GM12878 (cell line): ENCODE results near the gene CDC42BPB. TPM values are rescaled to one million over a fixed set of nuclear protein-coding genes. Genes with fewer than 3 reads are reported as not detected.

Experiments used
- ATAC-seq: fragments of 200-7000 bp; cut with Tn5 transposase; 3 replicates; pipeline ENCODE4 v1.9.1; 2020; ENCODE audit warnings: mild to moderate bottlenecking, moderate library complexity
- BruUV-seq: library from RNA; stranded (reverse); fragments of 400-500 nt; replicated peaks from 2 replicates; lab custom pipeline; 2021; lab: Mats Ljungman, UMichigan
- CTCF ChIA-PET: fragments of 300-600 bp; sonication (Branson Sonifier 250); formaldehyde crosslinking; extraction: SDS; loops from one replicate; lab custom pipeline; 2021; ENCODE audit warnings: inconsistent platforms; lab: Yijun Ruan, JAX
- POLR2A ChIA-PET: fragments of 350-600 bp; formaldehyde crosslinking; extraction: SDS; loops from one replicate; lab custom pipeline; 2021; ENCODE audit warnings: inconsistent platforms; lab: Charles Lee
- RAD21 ChIA-PET: fragments of 300-600 bp; sonication (Branson Sonifier 250); formaldehyde crosslinking; loops from one replicate; lab custom pipeline; 2023; ENCODE audit warnings: antibody characterized with exemption; ENCODE audit not compliant: unreplicated experiment; lab: Charles Lee
- SMC1A ChIA-PET: fragments of 300-600 bp; sonication (Branson Sonifier 250); formaldehyde crosslinking; loops from one replicate; lab custom pipeline; 2023; ENCODE audit not compliant: unreplicated experiment, uncharacterized antibody; lab: Charles Lee
- DNase-seq: peaks from one replicate; pipeline ENCODE4 v3.0.0-alpha.2; 2011; ENCODE audit warnings: low read depth, low spot score
- FAIRE-seq: peaks from 3 replicates; lab custom pipeline; 2011; peaks lifted over from hg19 to GRCh38; lab: Jason Lieb, UNC
- H2AFZ ChIP-seq: 2 replicates; pipeline ENCODE4 v1.6.0; 2011; ENCODE audit warnings: low read depth, low read length, control low read depth; ENCODE audit not compliant: control insufficient read depth
- H3K27ac ChIP-seq: 2 replicates; pipeline ENCODE4 v1.5.1; 2011; ENCODE audit warnings: control low read depth; ENCODE audit not compliant: control insufficient read depth, insufficient read depth
- H3K27me3 ChIP-seq, 2 experiments: replicated peaks in 1 of 2; 2 replicates each; pipeline versions ENCODE4 v1.6.0 to v1.6.1; 2011; ENCODE audit warnings: low read length in 1 of 2; ENCODE audit not compliant: control insufficient read depth in 2 of 2, insufficient read depth in 2 of 2
- H3K36me3 ChIP-seq, 2 experiments: 2 replicates each; pipeline ENCODE4 v1.5.1; 2011; ENCODE audit warnings: low read length in 1 of 2; ENCODE audit not compliant: control insufficient read depth in 2 of 2, insufficient read depth in 2 of 2
- H3K4me1 ChIP-seq: 2 replicates; pipeline ENCODE4 v1.6.1; 2011; ENCODE audit warnings: mild to moderate bottlenecking, low read length, moderate library complexity, mixed read lengths; ENCODE audit not compliant: control insufficient read depth, insufficient read depth
- H3K4me2 ChIP-seq: 2 replicates; pipeline ENCODE4 v1.6.0; 2011; ENCODE audit warnings: control low read depth; ENCODE audit not compliant: control insufficient read depth, insufficient read depth
- H3K4me3 ChIP-seq: fragments of 200-600 bp; sonication (generic); 2 replicates; pipeline ENCODE4 v1.5.1; 2016
- H3K79me2 ChIP-seq: 2 replicates; pipeline ENCODE4 v1.6.0; 2011; ENCODE audit warnings: low read length; ENCODE audit not compliant: control insufficient read depth, insufficient read depth
- H3K9ac ChIP-seq: 2 replicates; pipeline ENCODE4 v1.8.0; 2011; ENCODE audit warnings: low read length, control low read depth, mixed read lengths; ENCODE audit not compliant: control insufficient read depth, insufficient read depth
- H3K9me3 ChIP-seq: replicated peaks from 3 replicates; pipeline ENCODE4 v1.5.1; 2011; ENCODE audit warnings: mild to moderate bottlenecking, low read length; ENCODE audit not compliant: control insufficient read depth, insufficient read depth
- H4K20me1 ChIP-seq: 2 replicates; pipeline ENCODE4 v1.6.0; 2011; ENCODE audit not compliant: control insufficient read depth, insufficient read depth
- CREM ChIP-seq: IDR thresholded peaks from 2 replicates; pipeline ENCODE4 v1.6.1; 2014; ENCODE audit warnings: antibody characterized with exemption, low read depth
- MEF2B ChIP-seq: fragments of 450-650 bp; IDR thresholded peaks from 2 replicates; pipeline ENCODE4 v1.6.1; 2018; ENCODE audit warnings: mild to moderate bottlenecking, moderate library complexity; ENCODE audit not compliant: partially characterized antibody, poor library complexity, severe bottlenecking
- MYB ChIP-seq: fragments of 150-350 bp; IDR thresholded peaks from 2 replicates; pipeline ENCODE4 v1.6.1; 2014; ENCODE audit warnings: mild to moderate bottlenecking, low read depth, low read length, borderline replicate concordance
- NFXL1 ChIP-seq: fragments of 450-650 bp; IDR thresholded peaks from 2 replicates; pipeline ENCODE4 v1.6.1; 2017; ENCODE audit warnings: antibody characterized with exemption, mild to moderate bottlenecking, borderline replicate concordance
- SRF ChIP-seq, 2 experiments: IDR thresholded peaks; 2 replicates each; pipeline ENCODE4 v1.6.1; 2011; ENCODE audit warnings: low read depth in 2 of 2, low read length in 2 of 2, mild to moderate bottlenecking in 1 of 2, moderate library complexity in 1 of 2
- SUZ12 ChIP-seq: fragments of 200-600 bp; sonication (generic); IDR thresholded peaks from one replicate; pipeline ENCODE4 v1.6.1; 2018; ENCODE audit warnings: antibody characterized with exemption, mild to moderate bottlenecking; ENCODE audit not compliant: unreplicated experiment
- ZNF274 ChIP-seq: IDR thresholded peaks from one replicate; pipeline ENCODE4 v1.8.0; 2011; ENCODE audit not compliant: insufficient read length, insufficient read depth
- WGBS: methylation state at CpG from one replicate; pipeline ENCODE4 v1.1.6; 2016; ENCODE audit warnings: low lambda C conversion rate; ENCODE audit not compliant: insufficient replicate concordance, insufficient coverage; ENCODE audit errors: missing lambda C conversion rate; 5-methylcytosine and 5-hydroxymethylcytosine counted together
- in situ Hi-C: fragments of 300-500 bp; cut with MboI; formaldehyde crosslinking; loops from 9 replicates; pipeline ENCODE4 v1.14.3; 2018; ENCODE audit warnings: mixed read lengths
- intact Hi-C: fragments of 100-400 bp; cut with micrococcal nuclease; formaldehyde crosslinking; loops from one replicate; pipeline ENCODE4 v1.14.2; 2022; ENCODE audit not compliant: unreplicated experiment
- polyA plus RNA-seq, 11 experiments: library from polyadenylated mRNA; depleted of rRNA in 4 of 11; unstranded in 6 of 11; stranded (reverse) in 5 of 11; fragments of >200 nt; fragmentation: Nextera tagmentation in 4 of 11; fragmentation: Illumina TruSeq in 1 of 11; extraction: Ambion mirVana in 4 of 11; extraction: Trizol in 1 of 11; gene quantifications; 1 replicate in 1 of 11; 2 replicates in 10 of 11; pipeline versions ENCODE4 v1.2.1 to v1.2.3, GENCODE V29; 2011 to 2016; ENCODE audit warnings: inconsistent platforms in 2 of 11, missing spikeins in 2 of 11, low read depth in 1 of 11
- total RNA-seq, 4 experiments: library from RNA; depleted of rRNA in 3 of 4; stranded (reverse); fragments of >200 nt in 3 of 4; fragmentation: Illumina TruSeq in 1 of 4; extraction: Trizol in 1 of 4; gene quantifications; 2 replicates each; pipeline versions ENCODE4 v1.2.1 to v1.2.3, GENCODE V29; 2013 to 2021
- TF ChIP-seq, protein P1 (sequence below): fragments of 450-650 bp; IDR thresholded peaks from 2 replicates; pipeline ENCODE4 v1.6.1; 2017; ENCODE audit warnings: antibody characterized with exemption, mild to moderate bottlenecking, moderate library complexity

Gene CDC42BPB
- total and polyA plus RNA-seq, 10 of the 15 experiments (the other 5 are each of a cell fraction or from before 2014, with no cell fraction given), result 0.42 to 22.1 (median 13.3) TPM

DNA sequence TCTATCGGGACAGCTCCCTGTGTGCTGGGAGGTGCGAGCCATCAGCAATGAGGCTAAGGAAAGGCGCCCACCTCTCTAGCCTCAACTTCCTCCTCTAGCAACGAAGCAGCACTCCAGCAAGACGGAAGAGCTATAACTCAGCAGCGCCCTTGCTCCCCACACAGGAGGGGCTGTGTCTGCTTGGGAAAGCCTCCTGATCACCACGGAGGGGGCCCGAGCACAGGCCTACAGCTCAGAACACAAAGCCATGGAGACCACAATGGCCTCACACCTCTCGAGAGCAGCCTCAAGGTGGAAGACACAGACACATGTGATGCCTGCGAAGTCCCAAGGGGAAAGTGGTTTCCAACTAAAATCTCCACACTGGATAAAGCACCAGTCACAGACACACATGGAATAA, 60.4 kb downstream of the CDC42BPB start:
- intact Hi-C loops (no loop called here), in situ Hi-C loops (no loop called here)
- ChIA-PET POLR2A (no interaction called here), RAD21 (interaction anchor here (1.1 kb wide), 1 partner anchor 302 kb away, joined by 4 read pairs; no protein-coding TSS in a partner anchor), SMC1A (no interaction called here), CTCF (interaction anchor here (1.5 kb wide), 1 partner anchor 9 kb away, joined by 3 read pairs; no protein-coding TSS in a partner anchor)
- Histone ChIP-seq H3K4me2 (no peak overlapping the region), H3K9ac (no peak overlapping the region), H2AFZ (no peak overlapping the region), H3K4me3 (no peak overlapping the region), H3K27ac (no peak overlapping the region), H3K79me2 (no peaks in the 10 kb centered on the region), H3K9me3 (no peaks in the 10 kb centered on the region), H3K36me3 (peaks cover 6 to 13% of the 10 kb centered on the region in 2 experiments; a peak in 3 of 4 replicates), H3K27me3 (no peaks in the 10 kb centered on the region), H4K20me1 (no peaks in the 10 kb centered on the region), H3K4me1 (peaks cover 6% of the 10 kb centered on the region)
- no peak for FAIRE-seq
- no TSS peak for BruUV-seq
- ATAC-seq, result no peak
- 56% methylated on average over 10 of the region's 10 CpGs for WGBS
- no peak for DNase-seq
- no peak for TF ChIP-seq MYB
- TF ChIP-seq MEF2B, result no peak
- no peak for TF ChIP-seq ZNF274
- TF ChIP-seq NFXL1, result no peak
- no peak for TF ChIP-seq SUZ12
- TF ChIP-seq, protein P1, sequence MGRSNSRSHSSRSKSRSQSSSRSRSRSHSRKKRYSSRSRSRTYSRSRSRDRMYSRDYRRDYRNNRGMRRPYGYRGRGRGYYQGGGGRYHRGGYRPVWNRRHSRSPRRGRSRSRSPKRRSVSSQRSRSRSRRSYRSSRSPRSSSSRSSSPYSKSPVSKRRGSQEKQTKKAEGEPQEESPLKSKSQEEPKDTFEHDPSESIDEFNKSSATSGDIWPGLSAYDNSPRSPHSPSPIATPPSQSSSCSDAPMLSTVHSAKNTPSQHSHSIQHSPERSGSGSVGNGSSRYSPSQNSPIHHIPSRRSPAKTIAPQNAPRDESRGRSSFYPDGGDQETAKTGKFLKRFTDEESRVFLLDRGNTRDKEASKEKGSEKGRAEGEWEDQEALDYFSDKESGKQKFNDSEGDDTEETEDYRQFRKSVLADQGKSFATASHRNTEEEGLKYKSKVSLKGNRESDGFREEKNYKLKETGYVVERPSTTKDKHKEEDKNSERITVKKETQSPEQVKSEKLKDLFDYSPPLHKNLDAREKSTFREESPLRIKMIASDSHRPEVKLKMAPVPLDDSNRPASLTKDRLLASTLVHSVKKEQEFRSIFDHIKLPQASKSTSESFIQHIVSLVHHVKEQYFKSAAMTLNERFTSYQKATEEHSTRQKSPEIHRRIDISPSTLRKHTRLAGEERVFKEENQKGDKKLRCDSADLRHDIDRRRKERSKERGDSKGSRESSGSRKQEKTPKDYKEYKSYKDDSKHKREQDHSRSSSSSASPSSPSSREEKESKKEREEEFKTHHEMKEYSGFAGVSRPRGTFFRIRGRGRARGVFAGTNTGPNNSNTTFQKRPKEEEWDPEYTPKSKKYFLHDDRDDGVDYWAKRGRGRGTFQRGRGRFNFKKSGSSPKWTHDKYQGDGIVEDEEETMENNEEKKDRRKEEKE, result no peak
- TF ChIP-seq SRF (IDR thresholded peaks at IDR 0.05; ENCODE audit: low read depth in 2 of 2, low read length in 2 of 2), result no peak
- TF ChIP-seq CREM, result no peak
